LNCAP (cell line): Measurements from ENCODE around the gene RHBDD2.

Experiments
- CTCF ChIP-seq: fragments of 450-650 bp; IDR thresholded peaks from 2 replicates; pipeline ENCODE4 v1.5.1; 2017; ENCODE audit warnings: mild to moderate bottlenecking

RHBDD2 gene

DNA sequence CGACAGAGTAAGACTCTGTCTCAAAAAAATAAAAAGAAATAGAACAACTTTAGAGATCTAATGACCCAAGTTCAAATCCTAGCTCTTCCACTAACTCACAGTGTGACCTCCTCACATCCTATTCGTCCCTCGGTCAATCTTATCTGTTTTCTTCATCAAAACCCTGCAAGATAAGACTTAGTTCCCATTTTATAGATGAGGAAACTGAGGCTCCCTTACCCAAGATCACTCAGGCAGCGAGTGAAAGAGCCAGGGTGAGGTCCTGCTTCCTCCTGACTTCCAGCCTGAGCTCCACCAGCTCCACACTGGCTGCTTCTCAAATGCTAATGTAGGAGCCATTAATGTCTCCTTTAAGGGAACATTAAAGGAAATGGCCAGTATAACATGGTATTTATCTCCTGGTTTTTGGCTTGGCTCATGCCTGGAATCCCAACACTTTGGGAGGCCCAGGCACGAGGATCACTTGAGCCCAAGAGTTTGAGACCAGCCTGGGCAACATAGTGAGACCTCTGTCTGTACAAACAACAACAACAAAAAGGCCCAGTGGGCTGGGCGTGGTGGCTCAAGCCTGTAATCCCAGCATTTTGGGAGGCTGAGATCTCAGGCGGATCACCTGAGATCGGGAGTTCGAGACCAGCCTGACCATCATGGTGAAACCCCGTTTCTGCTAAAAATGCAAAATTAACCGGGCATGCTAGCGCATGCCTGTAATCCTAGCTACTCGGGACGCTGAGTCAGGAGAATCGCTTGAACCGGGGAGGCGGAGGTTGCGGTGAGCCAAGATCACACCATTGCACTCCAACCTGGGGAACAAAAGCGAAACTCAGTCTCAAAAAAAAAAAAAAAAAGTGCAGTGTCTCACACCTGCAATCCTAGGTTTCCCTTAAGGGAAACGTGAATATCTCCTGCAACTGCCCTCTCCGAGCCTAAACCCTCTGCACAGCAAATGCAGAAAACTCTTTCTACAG is 3.4 kb upstream of the RHBDD2 start:
- TF ChIP-seq CTCF = no peak

DNA sequence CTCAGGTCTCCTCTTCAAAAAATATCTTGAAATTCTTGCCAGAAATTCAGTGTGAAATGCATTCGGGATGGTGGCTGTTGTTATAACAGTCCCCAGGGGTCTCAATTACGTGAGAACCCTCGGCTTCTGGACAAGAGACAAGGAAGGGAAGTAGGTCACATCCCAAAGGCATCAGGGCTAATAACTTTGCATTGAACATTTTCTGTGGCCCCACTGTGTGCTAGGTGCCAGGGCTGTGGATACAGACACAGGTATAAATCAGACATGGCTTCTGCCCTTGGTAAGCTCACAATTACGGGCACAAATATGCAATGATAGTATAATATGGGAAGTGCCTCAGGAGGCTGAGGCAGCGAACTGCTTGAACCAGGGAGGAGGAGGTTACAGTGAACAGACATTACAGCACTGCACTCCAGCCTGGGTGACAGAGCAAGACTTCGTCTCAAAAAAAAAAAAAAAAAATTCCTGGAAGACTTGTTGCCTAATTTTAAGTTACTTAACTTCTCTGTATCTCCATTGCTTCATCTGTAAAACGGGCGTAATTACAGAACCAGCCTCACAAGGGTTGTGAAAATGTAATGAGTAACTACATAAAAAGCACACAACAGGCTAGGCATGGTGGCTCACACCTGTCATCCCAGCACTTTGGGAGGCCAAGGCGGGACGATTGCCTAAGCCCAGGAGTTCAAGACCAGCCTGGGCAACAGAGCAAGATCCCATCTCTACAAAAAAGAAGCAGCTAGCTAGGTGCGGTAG is 2.5 kb upstream of the RHBDD2 start:
- no peak for TF ChIP-seq CTCF

DNA sequence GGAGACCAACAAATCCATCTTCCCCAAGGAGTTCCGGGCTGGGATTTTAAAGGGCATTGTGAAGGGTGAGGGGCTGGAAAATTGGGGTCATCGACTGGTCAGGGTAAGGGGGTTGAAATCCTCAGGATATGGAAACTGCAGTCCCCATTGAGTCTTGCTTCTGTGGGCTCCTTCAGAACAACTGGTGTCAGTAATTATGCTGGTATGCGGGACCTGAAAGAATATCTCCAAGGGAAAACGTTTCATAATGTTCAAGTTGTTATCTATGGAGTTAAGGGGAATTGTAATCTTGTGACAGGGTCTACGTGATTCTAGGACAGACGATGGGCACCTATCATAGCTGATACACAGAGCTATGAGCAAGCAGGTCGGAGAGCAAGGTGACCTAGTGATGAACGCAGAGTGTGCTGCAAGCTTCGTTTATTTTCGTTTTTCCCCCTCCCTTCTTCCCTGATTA is 494 bp upstream of the RHBDD2 start:
- TF ChIP-seq CTCF = no peak

DNA sequence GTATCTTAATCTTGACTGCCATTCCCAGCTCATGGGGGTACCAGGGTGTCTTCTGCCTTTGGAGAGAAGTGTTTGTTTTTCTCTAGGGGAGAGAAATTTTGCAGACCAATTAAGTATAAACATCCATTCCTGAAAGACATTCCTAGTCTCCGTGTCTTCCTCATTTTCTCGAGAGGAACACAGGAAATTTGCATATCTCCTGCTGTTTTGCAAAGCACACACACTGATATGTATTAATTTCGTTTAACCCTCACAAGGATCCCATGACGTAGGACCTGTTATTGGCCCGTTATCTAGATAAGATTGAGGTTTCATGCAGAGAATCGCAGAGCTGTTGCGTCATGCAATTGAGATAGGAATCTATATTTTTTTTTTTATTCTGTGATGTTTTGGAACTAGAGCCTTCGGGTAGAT is 944 bp downstream of the RHBDD2 start:
- no peak for TF ChIP-seq CTCF

GRCh38 chr7:75880242-75880641 is 1.4 kb downstream of the RHBDD2 start:
- TF ChIP-seq CTCF = no peak

DNA sequence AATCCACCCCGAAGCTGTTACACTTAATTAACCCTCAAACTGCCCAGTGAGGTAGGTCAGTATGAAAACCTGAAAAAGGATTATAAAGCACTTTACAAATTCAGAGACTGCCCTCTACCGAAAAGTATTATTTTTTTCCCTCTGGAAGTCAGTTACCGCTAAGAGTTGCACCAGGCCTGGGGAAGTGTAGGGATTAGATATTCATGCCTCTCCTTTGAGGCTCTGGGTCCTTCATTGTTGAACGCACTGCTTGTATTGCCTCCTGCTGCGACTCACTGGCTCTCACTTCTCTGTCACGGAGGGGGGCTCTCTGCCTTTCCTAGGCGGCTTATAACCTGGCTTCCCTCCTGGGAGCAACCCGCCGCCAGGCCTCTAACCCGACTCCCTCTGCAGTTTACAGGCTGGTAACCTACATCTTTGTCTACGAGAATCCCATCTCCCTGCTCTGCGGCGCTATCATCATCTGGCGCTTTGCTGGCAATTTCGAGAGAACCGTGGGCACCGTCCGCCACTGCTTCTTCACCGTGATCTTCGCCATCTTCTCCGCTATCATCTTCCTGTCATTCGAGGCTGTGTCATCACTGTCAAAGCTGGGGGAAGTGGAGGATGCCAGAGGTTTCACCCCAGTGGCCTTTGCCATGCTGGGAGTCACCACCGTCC is 2.7 kb downstream of the RHBDD2 start:
- TF ChIP-seq CTCF = no peak

- TF ChIP-seq CTCF = no peak
These were observed 5.6 kb downstream of the RHBDD2 start for GRCh38 chr7:75884476-75884875.
